Lower leg skin (tissue), 4 donors: ENCODE measurements around the gene ZNF135. TPM values are rescaled to one million over a fixed set of nuclear protein-coding genes. Genes with fewer than 3 reads are reported as not detected.
A peak's percentile ranks its signal among the peaks of the same experiment; 100 is the strongest.

ENCODE experiments used
- DNase-seq, 2 donors: peaks; one replicate each; pipeline ENCODE4 v3.0.0-alpha.2; 2019; ENCODE audit warnings: low spot score in 2 of 2
- H3K4me3 ChIP-seq: fragments of 200-600 bp; sonication (generic); 2 replicates; pipeline ENCODE4 v1.5.1; 2017; ENCODE audit warnings: mild to moderate bottlenecking, low read depth; ENCODE audit not compliant: poor library complexity, severe bottlenecking
- CTCF ChIP-seq, 3 donors: fragments of 450-650 bp; IDR thresholded peaks; one replicate each; pipeline ENCODE4 v1.5.1; 2016; ENCODE audit warnings: antibody characterized with exemption in 3 of 3, mild to moderate bottlenecking in 3 of 3, moderate library complexity in 2 of 3
- POLR2A ChIP-seq, 2 donors: fragments of 450-650 bp; IDR thresholded peaks; one replicate each; pipeline ENCODE4 v1.6.1; 2016 to 2017; ENCODE audit warnings: antibody characterized with exemption in 2 of 2, mild to moderate bottlenecking in 1 of 2, moderate library complexity in 1 of 2
- WGBS, 2 donors: methylation state at CpG; one replicate each; pipeline ENCODE4 v1.1.5; 2018; 5-methylcytosine and 5-hydroxymethylcytosine counted together
- intact Hi-C: fragments of 100-400 bp; cut with DNase I; formaldehyde crosslinking; loops from one replicate; pipeline ENCODE4 v1.15.0; 2023; ENCODE audit warnings: low total_unique reads
- total RNA-seq, 4 donors: library from RNA; depleted of rRNA; stranded (reverse); fragments of >200 nt; gene quantifications; one replicate each; pipeline ENCODE4 v1.1.0, GENCODE V29; 2016

The ZNF135 gene
- total RNA-seq, 4 donors from 2014 or later: 4.8 to 5.9 (median 5.5) TPM

GRCh38 chr19:58056861-58057260 is 2.2 kb upstream of the ZNF135 start:
- TF ChIP-seq CTCF (IDR thresholded peaks at IDR 0.05): no peak
- intact Hi-C loops: no loop called here
- no peak for DNase-seq
- no peak overlapping the region for H3K4me3 ChIP-seq
- 94 to 96% methylated on average over 8 of the region's 8 CpGs for whole genome bisulfite sequencing, 2 donors

- no peak overlapping the region for H3K4me3 ChIP-seq
- no peak for DNase-seq
- TF ChIP-seq CTCF (IDR thresholded peaks at IDR 0.05): no peak
- no peak for TF ChIP-seq POLR2A (IDR thresholded peaks at IDR 0.05)
- WGBS, 2 donors: 85 to 87% methylated on average over 13 of the region's 13 CpGs
- intact Hi-C loops: no loop called here
Observed at GRCh38 chr19:58058467-58058866, 615 bp upstream of the ZNF135 start.

- 14 to 25% methylated on average over 10 to 21 of the region's 28 CpGs for WGBS, 2 donors
- intact Hi-C loops: no loop called here
- TF ChIP-seq POLR2A (IDR thresholded peaks at IDR 0.05) (no peak), CTCF (IDR thresholded peaks at IDR 0.05) (no peak)
- DNase-seq: no peak
- H3K4me3 ChIP-seq: peak overlapping the region; percentile 41
Observed at GRCh38 chr19:58059671-58060078, 593 bp downstream of the ZNF135 start.

GRCh38 chr19:58060231-58060630 is 1.1 kb downstream of the ZNF135 start:
- no peak for DNase-seq
- intact Hi-C loops: no loop called here
- 93% methylated on average over 24 of the region's 24 CpGs for WGBS, 2 donors
- H3K4me3 ChIP-seq: no peak overlapping the region
- TF ChIP-seq POLR2A (IDR thresholded peaks at IDR 0.05): no peak
- no peak for TF ChIP-seq CTCF (IDR thresholded peaks at IDR 0.05)

- no peak overlapping the region for H3K4me3 ChIP-seq
- 93 to 94% methylated on average over 3 of the region's 3 CpGs for WGBS, 2 donors
- intact Hi-C loops: no loop called here
- no peak for TF ChIP-seq POLR2A (IDR thresholded peaks at IDR 0.05)
- no peak for TF ChIP-seq CTCF (IDR thresholded peaks at IDR 0.05)
- no peak for DNase-seq
Observed at GRCh38 chr19:58063712-58064111, 4.6 kb downstream of the ZNF135 start.

GRCh38 chr19:58067240-58067912 is 8.3 kb downstream of the ZNF135 start:
- WGBS, 2 donors: 98% methylated on average over 15 of the region's 15 CpGs
- no peak for DNase-seq
- no peak for TF ChIP-seq CTCF (IDR thresholded peaks at IDR 0.05)
- TF ChIP-seq POLR2A (IDR thresholded peaks at IDR 0.05): no peak
- intact Hi-C loops: no loop called here
- no peak overlapping the region for H3K4me3 ChIP-seq
